HG03342 (cell line): ENCODE measurements around the gene CRADD.

Experiments used
- ATAC-seq: cut with Tn5 transposase; IDR thresholded peaks from one replicate; pipeline ENCODE4 v1.9.1; 2021; ENCODE audit warnings: mild to moderate bottlenecking, moderate library complexity; ENCODE audit not compliant: unreplicated experiment

The CRADD gene

DNA sequence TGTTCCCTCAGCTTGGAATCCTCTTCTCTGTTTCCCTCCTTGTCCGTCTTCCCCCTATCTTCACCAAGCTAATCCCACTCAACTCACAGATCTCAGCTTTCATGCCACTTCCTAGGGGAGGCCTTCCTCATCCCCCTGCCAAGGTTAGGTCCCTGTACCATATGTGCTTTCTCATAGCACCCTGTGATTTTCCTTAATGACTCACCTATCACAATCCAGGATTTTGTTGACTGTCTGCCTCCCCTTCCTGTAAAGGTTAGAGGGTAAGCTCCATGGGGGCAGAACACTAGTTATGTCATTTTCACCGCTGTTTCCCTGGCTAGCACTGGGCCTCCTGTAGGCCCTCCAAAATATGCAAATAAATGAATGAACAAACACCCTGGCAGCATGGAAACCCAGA, 57.6 kb downstream of the CRADD start:
- no peak for ATAC-seq

DNA sequence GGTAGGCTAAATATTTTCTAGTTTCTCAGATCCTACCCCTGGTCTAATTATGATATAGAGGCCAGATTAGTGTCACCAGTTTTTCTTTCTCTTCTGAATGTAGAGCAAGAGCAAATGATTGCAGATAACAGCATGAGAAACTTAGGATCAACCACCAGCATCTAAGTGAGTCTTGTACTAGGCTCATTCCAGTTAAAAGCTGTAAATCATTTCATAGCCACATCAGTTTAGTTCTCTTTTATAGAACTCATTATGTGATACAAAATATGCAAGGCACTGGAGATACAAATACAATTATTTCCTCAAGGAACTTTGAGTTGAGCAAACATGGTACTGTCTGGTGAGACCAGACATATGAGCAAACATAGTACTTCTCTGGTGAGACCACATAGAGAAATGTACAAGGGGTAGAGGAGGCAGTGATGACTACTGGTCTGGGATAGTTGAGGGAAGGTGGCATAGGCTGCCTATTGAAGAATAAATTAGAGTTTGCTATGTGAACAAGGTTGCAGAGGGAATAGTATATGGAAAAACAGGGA, 59.5 kb downstream of the CRADD start:
- ATAC-seq = no peak

GRCh38 chr12:93737457-93738198, 60.5 kb downstream of the CRADD start:
- no peak for ATAC-seq

GRCh38 chr12:93738199-93739058, 61.3 kb downstream of the CRADD start:
- no peak for ATAC-seq

GRCh38 chr12:93740751-93741150, 63.6 kb downstream of the CRADD start:
- ATAC-seq = no peak

- peak; percentile 12 for ATAC-seq
Observed at GRCh38 chr12:93741659-93742109, 64.5 kb downstream of the CRADD start.

GRCh38 chr12:93742110-93742934, 65.1 kb downstream of the CRADD start:
- ATAC-seq = peak; percentile 84

DNA sequence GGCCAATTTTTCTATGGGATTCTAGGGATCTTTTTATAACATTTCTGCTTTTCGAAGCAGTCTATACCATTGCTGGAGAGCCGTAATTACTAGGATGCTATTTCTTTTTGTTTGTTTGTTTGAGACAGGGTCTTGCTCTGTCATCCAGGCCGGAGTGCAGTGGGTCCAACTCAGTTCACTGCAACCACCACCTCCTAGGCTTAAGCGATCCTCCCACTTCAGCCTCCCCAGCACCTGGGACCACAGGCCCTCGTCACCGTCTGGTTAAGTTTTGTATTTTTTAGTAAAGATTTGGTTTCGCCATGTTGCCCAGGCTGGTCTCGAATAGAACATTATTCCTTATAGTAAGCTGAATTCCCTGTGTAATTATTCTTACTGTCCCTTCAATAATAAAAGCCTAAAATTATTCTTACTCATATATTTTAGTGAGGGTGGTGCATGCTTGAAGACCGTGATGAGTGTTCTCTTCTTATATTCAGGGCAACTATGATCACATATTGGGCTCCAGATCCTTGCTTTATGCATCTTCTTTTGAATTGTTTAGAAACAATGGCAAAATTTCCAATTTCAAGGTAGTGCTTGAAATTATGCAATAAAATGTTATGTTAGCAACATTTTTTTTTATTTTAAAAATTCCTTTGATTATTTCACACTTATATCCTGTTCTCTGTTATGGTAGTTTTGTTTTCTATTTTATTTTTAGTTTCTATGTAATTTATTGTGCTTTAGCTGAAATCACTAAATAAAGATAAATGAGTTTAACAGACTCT, 66.2 kb downstream of the CRADD start:
- no peak for ATAC-seq

- no peak for ATAC-seq
Observed at GRCh38 chr12:93743999-93744689, 67.0 kb downstream of the CRADD start.

- ATAC-seq = no peak
Observed at GRCh38 chr12:93745286-93745685, 68.1 kb downstream of the CRADD start.

GRCh38 chr12:93746572-93747168, 69.5 kb downstream of the CRADD start:
- ATAC-seq = no peak

DNA sequence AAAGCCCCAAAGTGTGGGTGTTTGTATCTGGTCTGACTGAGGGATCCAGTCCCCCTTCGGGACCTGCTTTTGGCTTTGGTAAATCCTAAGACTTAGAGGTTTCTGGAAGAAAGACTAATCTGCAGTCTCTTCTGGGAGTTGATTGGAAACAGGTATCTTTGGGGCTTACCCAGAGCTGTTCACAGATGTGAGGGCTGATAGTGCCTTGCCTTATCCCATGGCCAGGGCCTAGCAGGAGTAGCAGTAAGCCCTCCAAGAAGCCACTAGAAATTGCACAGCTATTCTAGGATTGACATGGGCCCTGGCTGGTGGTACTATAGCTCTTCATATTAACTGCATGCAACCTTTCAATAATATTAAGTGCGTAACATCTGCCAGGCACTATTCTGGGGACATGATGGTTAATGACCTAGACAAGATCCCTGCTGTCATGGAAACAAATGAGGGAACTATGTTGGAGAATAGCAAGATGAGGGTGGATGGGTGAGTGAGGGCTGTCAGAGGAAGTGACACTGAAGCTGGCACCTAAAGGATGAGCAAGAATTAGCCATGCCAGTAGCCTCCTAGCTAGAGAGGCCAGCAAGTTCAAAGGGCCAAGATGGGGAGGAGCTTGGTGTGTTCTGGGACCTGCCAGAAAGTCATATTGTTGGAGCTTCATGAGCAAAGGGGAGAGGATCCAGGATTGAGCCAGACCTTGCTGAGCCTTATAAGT, 71.7 kb downstream of the CRADD start:
- ATAC-seq = no peak

GRCh38 chr12:93749515-93749914, 72.3 kb downstream of the CRADD start:
- no peak for ATAC-seq

DNA sequence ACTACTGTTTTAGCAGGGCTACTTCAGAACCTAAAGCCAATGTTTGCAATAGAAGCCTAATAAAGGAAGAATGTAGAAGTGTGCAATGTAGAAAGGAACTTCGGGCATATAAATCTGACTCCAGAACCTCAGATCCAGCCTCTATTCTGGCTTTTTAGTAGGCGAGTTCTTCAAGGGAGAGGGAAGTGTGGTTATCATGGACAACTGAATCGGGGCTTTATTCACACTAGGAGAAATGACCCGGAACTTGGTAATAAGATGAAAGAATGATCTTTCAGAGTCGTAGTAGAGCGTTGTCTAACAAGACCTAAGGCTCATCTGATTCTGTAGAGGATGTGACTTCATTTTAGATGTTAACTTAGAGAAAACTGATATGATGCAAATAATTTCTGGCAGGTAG, 72.9 kb downstream of the CRADD start:
- ATAC-seq = no peak

- no peak for ATAC-seq
Observed at GRCh38 chr12:93751864-93752610, 74.9 kb downstream of the CRADD start.

GRCh38 chr12:93753285-93753684, 76.1 kb downstream of the CRADD start:
- ATAC-seq = no peak

DNA sequence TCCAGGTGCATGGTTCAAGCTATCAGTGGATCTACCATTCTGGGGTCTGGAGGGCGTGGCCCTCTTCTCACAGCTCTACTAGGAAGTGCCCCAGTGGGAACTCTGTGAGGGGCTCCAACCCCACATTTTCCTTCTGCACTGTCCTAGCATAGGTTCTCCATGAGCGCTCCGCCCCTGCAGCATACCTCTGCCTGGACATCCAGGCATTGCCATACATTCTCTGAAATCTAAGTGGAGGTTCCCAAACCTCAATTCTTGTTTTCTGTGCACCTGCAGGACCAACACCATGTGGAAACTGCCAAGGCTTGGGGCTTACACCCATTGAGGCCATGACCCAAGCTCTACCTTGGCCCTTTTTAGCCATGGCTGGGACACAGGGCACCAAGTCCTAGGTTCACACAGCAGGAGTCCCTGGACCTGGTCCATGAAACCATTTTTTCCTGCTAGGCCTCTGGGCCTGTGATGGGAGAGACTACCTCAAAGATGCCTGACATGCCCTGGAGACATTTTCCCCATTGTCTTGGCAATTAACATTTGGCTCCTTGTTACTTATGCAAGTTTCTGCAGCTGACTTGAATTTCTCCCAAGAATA, 76.8 kb downstream of the CRADD start:
- ATAC-seq = no peak
